ENCODE results near the gene OR5H2. TPM values are rescaled to one million over a fixed set of nuclear protein-coding genes. Genes with fewer than 3 reads are reported as not detected.

Gene OR5H2
- total and polyA plus RNA-seq, 5 experiments from 2014 or later: not detected

DNA sequence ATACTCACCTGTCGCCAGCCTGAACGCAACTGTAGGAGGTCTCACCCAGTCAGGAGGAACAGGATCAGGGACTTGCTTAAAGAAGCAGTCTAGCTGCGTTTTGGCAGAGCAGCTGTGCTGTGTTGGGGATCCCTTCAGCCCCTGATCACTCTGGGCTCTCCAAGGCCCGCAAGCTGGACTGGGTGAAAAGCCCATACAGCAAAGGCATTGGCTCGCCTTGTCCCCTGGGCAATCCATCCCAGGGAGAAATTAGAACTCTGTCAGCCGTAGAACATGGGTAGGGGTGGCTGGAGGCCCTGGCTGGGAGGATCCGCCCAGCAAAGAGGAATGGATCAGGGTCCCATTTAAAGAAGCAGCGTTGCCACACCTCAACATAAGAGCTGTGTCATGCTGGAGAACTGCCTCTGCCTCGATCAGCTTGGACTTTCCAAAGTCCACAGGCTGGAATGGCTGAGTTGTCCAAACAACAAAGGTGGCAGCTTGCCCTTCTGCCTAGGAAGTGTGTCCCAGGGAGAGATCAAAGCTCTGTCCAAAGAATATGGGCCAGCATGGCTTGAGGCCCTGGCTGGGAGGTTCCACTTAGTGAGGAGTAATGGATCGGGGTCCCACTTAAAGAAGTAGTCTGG, 9.1 kb downstream of the OR5H2 start:
- ATAC-seq (no peak), DNase-seq (no peak)
- peaks cover 2 to 25% (median 10%) of the 10 kb centered on the region in 5 donors for H3K27me3 Mint-ChIP-seq
- POLR2A ChIA-PET: no interaction called here
- no peak overlapping the region for H3K27ac Mint-ChIP-seq
- H3K36me3 Mint-ChIP-seq: no peaks in the 10 kb centered on the region
- peaks cover 0 to 10% (median 3%) of the 10 kb centered on the region in 9 donors for H3K9me3 Mint-ChIP-seq
- no peaks in the 10 kb centered on the region for H3K4me1 Mint-ChIP-seq
- H3K4me3 Mint-ChIP-seq: no peak overlapping the region

DNA sequence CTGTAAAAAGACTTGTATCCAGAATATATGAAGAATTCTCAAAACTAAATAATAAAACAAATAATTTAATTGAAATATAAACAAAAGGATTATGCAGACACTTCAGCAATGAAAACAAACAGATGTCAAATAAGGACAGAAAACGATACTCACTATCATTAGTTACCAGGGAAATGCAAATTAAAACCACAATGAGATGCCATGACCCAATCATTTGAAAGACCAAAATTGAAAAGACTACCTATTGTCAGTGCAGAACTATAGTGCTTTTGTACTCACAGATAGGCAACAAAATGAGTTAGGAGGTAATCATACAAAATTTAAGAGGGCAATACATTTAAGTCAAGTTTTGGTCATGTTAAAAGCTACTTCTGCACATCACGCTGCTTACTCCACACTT, 39.8 kb downstream of the OR5H2 start:
- POLR2A ChIA-PET: no interaction called here
- H3K27me3 Mint-ChIP-seq: peaks cover 2 to 17% (median 9%) of the 10 kb centered on the region in 5 donors
- no peaks in the 10 kb centered on the region for H3K9me3 Mint-ChIP-seq
- no peaks in the 10 kb centered on the region for H3K4me1 Mint-ChIP-seq
- no peak overlapping the region for H3K4me3 Mint-ChIP-seq
- H3K36me3 Mint-ChIP-seq: no peaks in the 10 kb centered on the region
- DNase-seq (no peak), ATAC-seq (no peak)
- H3K27ac Mint-ChIP-seq: no peak overlapping the region

DNA sequence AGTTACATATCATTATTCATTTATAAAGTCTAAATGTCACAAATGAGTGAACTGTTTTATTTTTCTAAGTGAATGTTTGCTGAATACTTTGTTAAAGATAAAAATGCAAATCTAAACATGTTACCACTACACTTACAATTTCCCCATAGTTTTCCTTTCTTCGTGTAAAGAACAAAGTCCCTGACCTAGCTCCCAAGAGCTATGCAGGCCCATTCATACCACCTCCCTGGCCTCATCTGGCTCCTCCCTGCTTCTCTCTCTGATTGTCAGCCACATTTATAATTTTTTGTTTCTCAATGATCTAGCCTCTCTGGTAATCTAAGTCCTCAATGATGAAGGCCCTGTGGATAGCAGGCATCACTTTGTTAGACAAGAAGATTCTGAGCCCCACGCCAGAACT, 40.4 kb downstream of the OR5H2 start:
- POLR2A ChIA-PET: no interaction called here
- no peaks in the 10 kb centered on the region for H3K36me3 Mint-ChIP-seq

DNA sequence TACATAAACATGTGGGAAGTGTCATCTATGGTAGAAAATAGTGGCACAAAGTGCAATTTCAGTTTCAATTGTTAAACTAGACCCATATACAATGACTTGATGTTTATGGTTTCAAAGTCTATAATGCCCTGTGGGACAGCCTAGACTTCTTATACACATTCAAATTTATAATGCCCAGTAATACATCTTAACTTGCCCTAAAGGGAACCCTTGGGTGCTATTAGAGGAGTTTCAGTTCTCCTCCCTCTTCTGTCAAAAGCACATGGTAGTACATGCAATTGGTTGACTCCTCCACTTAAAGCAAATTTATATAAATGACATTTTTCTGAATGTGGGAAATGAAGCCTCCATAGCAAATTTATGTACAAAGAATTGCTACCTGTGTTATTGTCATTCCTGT, 41.1 kb downstream of the OR5H2 start:
- ATAC-seq (no peak), DNase-seq (no peak)
- H3K27ac Mint-ChIP-seq: no peak overlapping the region
- no peaks in the 10 kb centered on the region for H3K36me3 Mint-ChIP-seq
- H3K4me3 Mint-ChIP-seq: no peak overlapping the region
- H3K27me3 Mint-ChIP-seq: peaks cover 7 to 30% (median 15%) of the 10 kb centered on the region in 5 donors
- no peaks in the 10 kb centered on the region for H3K4me1 Mint-ChIP-seq
- POLR2A ChIA-PET: no interaction called here
- no peaks in the 10 kb centered on the region for H3K9me3 Mint-ChIP-seq

More for the DNA sequence above, 40.4 kb downstream of the OR5H2 start:
- Mint-ChIP-seq H3K27ac (no peak overlapping the region), H3K27me3 (peaks cover 4 to 23% (median 13%) of the 10 kb centered on the region in 5 donors), H3K4me3 (no peak overlapping the region), H3K4me1 (no peaks in the 10 kb centered on the region), H3K9me3 (no peaks in the 10 kb centered on the region)
- DNase-seq (no peak), ATAC-seq (no peak)

DNA sequence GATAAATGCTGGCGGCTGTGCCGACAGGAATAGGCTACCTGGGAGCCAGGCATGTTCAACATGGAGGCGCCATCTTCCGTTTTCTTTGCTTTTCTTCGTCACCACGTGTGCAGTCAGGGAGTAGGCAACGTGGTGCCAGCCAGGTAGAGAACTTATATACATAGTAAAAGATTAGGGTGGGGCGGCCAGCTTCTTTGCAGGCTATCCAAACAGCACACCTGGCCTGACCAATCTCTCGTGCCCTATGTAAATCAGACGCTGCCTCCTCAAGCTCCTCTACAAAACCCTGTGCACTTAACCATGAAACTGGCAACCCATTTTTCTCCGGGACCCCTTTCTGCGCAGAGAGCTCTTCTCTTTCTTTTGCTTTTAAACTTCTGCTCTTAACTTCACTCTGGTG, 42.8 kb downstream of the OR5H2 start:
- H3K27me3 Mint-ChIP-seq: peaks cover 14 to 40% (median 23%) of the 10 kb centered on the region in 5 donors
- ATAC-seq: no peak
- H3K4me1 Mint-ChIP-seq: no peaks in the 10 kb centered on the region
- DNase-seq: no peak
- H3K27ac Mint-ChIP-seq: no peak overlapping the region
- H3K9me3 Mint-ChIP-seq: no peaks in the 10 kb centered on the region
- no peak overlapping the region for H3K4me3 Mint-ChIP-seq
- no peaks in the 10 kb centered on the region for H3K36me3 Mint-ChIP-seq
- POLR2A ChIA-PET: no interaction called here

DNA sequence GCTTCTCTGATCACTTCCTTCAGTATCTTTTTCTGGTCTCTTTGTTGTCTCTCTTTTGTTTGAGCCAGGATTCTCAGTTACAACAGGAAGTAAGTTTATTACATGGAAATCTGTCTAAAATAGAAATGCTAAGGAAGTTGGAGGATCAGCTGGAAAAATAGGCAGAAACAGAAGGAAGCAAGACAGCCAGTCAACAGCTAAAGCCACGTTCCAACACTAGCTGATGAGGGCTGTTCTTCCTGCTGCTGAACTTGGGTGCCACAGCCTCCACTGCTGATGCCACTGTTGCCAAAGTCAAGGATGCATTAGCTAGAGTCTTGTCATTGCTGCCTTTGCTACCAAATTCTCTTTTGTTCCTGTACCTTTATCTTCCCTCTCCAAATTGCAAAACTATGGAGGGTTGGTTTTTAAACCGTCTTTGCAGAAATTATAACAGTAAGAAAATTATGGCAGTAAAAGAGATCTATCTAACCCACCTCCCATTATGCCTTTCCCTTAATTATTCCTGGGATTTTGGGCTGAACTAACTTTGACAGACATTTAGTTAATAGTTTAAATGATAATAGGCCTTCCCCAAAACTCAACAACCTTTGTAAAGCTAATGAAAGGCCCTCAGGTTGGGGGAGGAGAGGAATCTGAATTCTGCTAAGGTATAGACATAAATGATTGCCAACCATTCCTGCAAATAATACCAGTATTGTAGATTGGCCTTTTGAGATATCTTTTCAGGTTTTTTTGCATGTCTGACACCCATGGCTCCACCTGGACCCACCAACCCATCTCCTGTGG, 44.0 kb downstream of the OR5H2 start:
- no peaks in the 10 kb centered on the region for H3K4me1 Mint-ChIP-seq
- ATAC-seq: no peak
- no peaks in the 10 kb centered on the region for H3K9me3 Mint-ChIP-seq
- H3K27ac Mint-ChIP-seq: peak overlapping the region in 1 of 10 donors; percentile 35
- no peaks in the 10 kb centered on the region for H3K36me3 Mint-ChIP-seq
- H3K27me3 Mint-ChIP-seq: peaks cover 18 to 47% (median 19%) of the 10 kb centered on the region in 5 donors
- POLR2A ChIA-PET: no interaction called here
- no peak overlapping the region for H3K4me3 Mint-ChIP-seq
- DNase-seq: no peak

DNA sequence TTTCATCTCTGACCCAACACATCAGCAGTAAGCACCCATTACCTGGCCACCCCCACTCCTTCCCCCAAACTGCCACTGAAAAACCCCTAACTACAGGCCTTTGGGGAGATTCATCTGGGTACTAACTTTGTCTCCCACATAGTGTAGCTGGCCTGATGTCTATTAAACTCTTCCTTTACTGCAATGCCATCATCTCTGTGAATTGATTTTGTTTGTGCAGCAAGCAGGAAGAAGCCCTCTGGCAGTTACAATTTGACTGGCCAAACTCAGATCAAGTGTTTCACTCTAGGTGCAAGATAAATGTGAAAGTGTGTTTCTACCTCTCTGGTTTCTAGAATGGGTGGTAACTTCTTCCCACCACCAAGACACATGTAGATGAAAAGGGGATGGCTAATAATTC, 44.6 kb downstream of the OR5H2 start:
- Mint-ChIP-seq H3K27ac (no peak overlapping the region), H3K4me1 (no peaks in the 10 kb centered on the region), H3K9me3 (no peaks in the 10 kb centered on the region), H3K27me3 (peaks cover 19 to 53% (median 23%) of the 10 kb centered on the region in 5 donors), H3K36me3 (no peaks in the 10 kb centered on the region), H3K4me3 (no peak overlapping the region)
- no peak for ATAC-seq
- POLR2A ChIA-PET: no interaction called here
- DNase-seq: no peak

DNA sequence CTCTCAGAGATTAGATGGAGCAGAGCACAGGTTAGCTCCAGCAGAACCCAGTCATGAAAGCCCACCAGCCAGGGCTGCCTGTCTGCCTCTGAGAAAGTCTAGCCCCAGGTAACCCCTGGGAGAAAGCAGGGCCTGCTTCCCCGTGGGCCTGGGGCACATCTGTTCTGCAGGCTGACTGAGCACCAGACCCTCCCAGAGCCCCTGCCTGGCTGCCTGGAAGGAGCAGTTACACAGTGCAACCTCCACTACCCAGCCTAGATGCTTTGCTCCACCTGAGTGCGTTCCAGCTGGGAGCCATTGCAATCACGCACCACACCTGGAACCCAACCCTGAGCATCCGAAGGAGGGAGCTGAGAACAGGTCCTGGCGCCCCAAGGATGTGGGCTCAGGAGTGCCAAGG, 46.6 kb downstream of the OR5H2 start:
- no peaks in the 10 kb centered on the region for H3K36me3 Mint-ChIP-seq
- no peaks in the 10 kb centered on the region for H3K4me1 Mint-ChIP-seq
- peaks cover 22 to 66% (median 25%) of the 10 kb centered on the region in 5 donors for H3K27me3 Mint-ChIP-seq
- H3K4me3 Mint-ChIP-seq: no peak overlapping the region
- POLR2A ChIA-PET: no interaction called here
- no peak overlapping the region for H3K27ac Mint-ChIP-seq
- DNase-seq (no peak), ATAC-seq (no peak)
- no peaks in the 10 kb centered on the region for H3K9me3 Mint-ChIP-seq

DNA sequence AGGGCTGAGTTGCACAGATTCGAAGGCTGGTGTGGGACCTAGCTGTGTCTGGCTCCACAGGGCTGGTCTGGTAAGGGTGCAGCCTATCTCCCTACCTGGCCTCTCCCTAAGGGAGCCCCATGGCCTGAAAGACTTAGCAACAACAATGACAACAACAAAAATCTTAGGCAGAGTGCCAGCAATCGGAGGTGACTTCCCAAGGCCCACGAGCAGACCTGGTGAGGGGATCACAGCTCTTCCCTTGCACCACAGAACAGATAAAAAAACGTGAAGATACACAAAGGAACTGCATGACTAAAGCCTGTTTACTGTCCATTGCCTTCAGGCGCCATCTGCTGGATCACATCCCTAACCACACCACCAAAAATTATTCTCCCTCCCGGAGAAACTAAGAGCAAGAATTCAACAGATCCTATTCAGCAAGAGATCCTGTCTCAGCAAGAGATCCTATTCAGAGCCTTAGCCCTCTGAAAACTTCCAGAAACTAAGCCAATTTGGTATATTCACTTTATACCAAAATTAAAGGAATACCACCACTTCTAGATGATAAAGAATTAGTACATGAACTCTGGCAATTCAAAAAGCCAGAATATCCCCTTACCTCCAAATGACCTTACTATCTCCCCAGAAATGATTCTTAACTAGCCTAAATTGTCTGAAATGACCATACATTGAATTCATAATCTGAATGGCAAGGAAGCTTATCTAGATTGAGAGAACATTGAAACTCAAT, 47.3 kb downstream of the OR5H2 start:
- H3K27ac Mint-ChIP-seq: no peak overlapping the region
- H3K4me1 Mint-ChIP-seq: no peaks in the 10 kb centered on the region

DNA sequence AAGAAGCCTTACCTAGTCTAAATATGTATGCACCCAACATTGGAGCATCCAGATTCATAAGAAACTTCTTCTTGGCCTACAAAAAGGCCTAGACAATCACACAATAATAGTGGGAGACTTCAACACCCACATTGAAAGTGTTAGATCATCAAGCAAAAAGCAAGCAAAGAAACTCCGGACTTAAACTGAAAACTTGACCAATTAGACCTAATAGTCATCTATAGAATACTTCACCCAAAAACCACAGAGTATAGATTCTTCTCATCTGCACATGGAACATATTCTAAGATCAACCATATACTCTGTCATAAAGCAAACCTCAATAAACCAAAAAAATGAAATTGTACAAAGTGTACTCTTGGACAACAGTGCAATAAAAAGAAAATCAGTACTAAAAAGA, 49.0 kb downstream of the OR5H2 start:
- H3K27me3 Mint-ChIP-seq: peaks cover 17 to 64% (median 22%) of the 10 kb centered on the region in 5 donors
- no peak for DNase-seq
- no peaks in the 10 kb centered on the region for H3K9me3 Mint-ChIP-seq
- no peak overlapping the region for H3K4me3 Mint-ChIP-seq
- no peaks in the 10 kb centered on the region for H3K36me3 Mint-ChIP-seq
- no peaks in the 10 kb centered on the region for H3K4me1 Mint-ChIP-seq
- POLR2A ChIA-PET: no interaction called here
- ATAC-seq: no peak
- no peak overlapping the region for H3K27ac Mint-ChIP-seq

More for the DNA sequence above, 47.3 kb downstream of the OR5H2 start:
- Mint-ChIP-seq H3K9me3 (no peaks in the 10 kb centered on the region), H3K36me3 (no peaks in the 10 kb centered on the region), H3K27me3 (peaks cover 22 to 72% (median 25%) of the 10 kb centered on the region in 5 donors), H3K4me3 (no peak overlapping the region)
- POLR2A ChIA-PET: no interaction called here
- ATAC-seq: peak in 1 of 2 donors; percentile 57
- DNase-seq: peak in 3 of 10 donors; percentile 17 to 36 (median 35)

Other genes with a start within 250 kb of the OR5H2 start
- not detected for gene GABRR3, start 247.2 kb upstream of the OR5H2 start, total RNA-seq
- gene GABRR3, start 247.2 kb upstream of the OR5H2 start, polyA plus RNA-seq: not detected
- not detected for gene OR5AC2, start 195.3 kb upstream of the OR5H2 start, total RNA-seq
- gene OR5AC2, start 195.3 kb upstream of the OR5H2 start, polyA plus RNA-seq: not detected
- gene OR5H1, start 151.8 kb upstream of the OR5H2 start, total RNA-seq: not detected
- not detected for gene OR5H1, start 151.8 kb upstream of the OR5H2 start, polyA plus RNA-seq
- not detected for gene OR5H14, start 135.0 kb upstream of the OR5H2 start, total RNA-seq
- not detected for gene OR5H14, start 135.0 kb upstream of the OR5H2 start, polyA plus RNA-seq
- gene OR5H15, start 115.8 kb upstream of the OR5H2 start, total RNA-seq: not detected
- not detected for gene OR5H15, start 115.8 kb upstream of the OR5H2 start, polyA plus RNA-seq
- gene OR5H6, start 18.3 kb upstream of the OR5H2 start, total RNA-seq: not detected
- gene OR5H6, start 18.3 kb upstream of the OR5H2 start, polyA plus RNA-seq: not detected
- gene OR5K4, start 71.3 kb downstream of the OR5H2 start, total RNA-seq: not detected
- not detected for gene OR5K4, start 71.3 kb downstream of the OR5H2 start, polyA plus RNA-seq
- gene OR5K3, start 108.2 kb downstream of the OR5H2 start, total RNA-seq: not detected
- gene OR5K3, start 108.2 kb downstream of the OR5H2 start, polyA plus RNA-seq: not detected
- not detected for gene OR5K1, start 180.7 kb downstream of the OR5H2 start, total RNA-seq
- gene OR5K1, start 180.7 kb downstream of the OR5H2 start, polyA plus RNA-seq: not detected
- not detected for gene OR5K2, start 215.2 kb downstream of the OR5H2 start, total RNA-seq
- gene OR5K2, start 215.2 kb downstream of the OR5H2 start, polyA plus RNA-seq: not detected
- 100 to 1,000 TPM; 159 to 176 TPM for gene CLDND1, start 240.4 kb downstream of the OR5H2 start, total RNA-seq
- 10 to 100 TPM; 41.9 to 78.4 (median 49.1) TPM for gene CLDND1, start 240.4 kb downstream of the OR5H2 start, polyA plus RNA-seq
- gene GPR15, start 249.5 kb downstream of the OR5H2 start, total RNA-seq: 10 to 100 TPM in 1 of 2 experiments, 1 to 10 TPM in 1; 9.1 to 10.8 TPM
- gene GPR15, start 249.5 kb downstream of the OR5H2 start, polyA plus RNA-seq: 1 to 10 TPM in 1 of 3 donors, under 1 TPM in 2; 0.41 to 2.0 (median 0.48) TPM